Nephron (organoid): ENCODE data around the gene IFI27L1.
A peak's percentile ranks its signal among the peaks of the same experiment; 100 is the strongest.

Experiments
- H3K27ac Mint-ChIP-seq, 3 experiments: 2 replicates each; pipeline ENCODE4 v1.8.0; 2020; ENCODE audit warnings: mixed read lengths in 3 of 3, mild to moderate bottlenecking in 2 of 3, moderate library complexity in 1 of 3
- H3K27me3 Mint-ChIP-seq: 2 replicates; pipeline ENCODE4 v1.8.0; 2021; ENCODE audit warnings: low read depth, mild to moderate bottlenecking, moderate library complexity, mixed read lengths
- H3K36me3 Mint-ChIP-seq: 2 replicates; pipeline ENCODE4 v1.8.0; 2020; ENCODE audit warnings: low read depth, mixed read lengths
- H3K4me1 Mint-ChIP-seq: 2 replicates; pipeline ENCODE4 v1.8.0; 2020; ENCODE audit warnings: mixed read lengths
- H3K4me3 Mint-ChIP-seq, 3 experiments: 2 replicates each; pipeline ENCODE4 v1.8.0; 2020; ENCODE audit warnings: mild to moderate bottlenecking in 3 of 3, mixed read lengths in 3 of 3, moderate library complexity in 2 of 3
- H3K9me3 Mint-ChIP-seq: 2 replicates; pipeline ENCODE4 v1.8.0; 2020; ENCODE audit warnings: mixed read lengths
- TF ChIP-seq, protein P1 (sequence below), 3 experiments: fragments of 200-600 bp; sonication (generic); IDR thresholded peaks; one replicate each; pipeline ENCODE4 v1.5.0; 2021; ENCODE audit warnings: antibody characterized with exemption in 3 of 3; ENCODE audit not compliant: unreplicated experiment in 3 of 3

IFI27L1 gene

DNA sequence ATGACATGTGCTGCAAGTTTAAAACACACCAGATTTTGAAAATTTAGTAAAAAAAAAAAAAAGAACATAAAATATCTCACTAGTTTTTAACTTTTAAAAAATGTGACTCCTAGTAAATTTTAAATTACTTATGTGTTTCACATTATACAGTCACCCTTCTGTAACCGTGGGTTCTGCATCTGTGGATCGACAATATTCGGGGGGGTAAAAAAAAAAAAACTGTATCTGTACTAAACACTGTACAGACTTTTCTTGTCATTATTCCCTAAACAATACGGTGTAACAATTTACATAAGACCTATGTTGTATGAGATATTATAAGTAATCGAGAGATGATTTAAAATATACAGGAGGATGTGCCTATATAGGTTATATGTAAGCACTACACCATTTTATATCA lies 3.3 kb upstream of the IFI27L1 start:
- H3K4me3 Mint-ChIP-seq: peak overlapping the region; percentile 100
- TF ChIP-seq, protein P1, sequence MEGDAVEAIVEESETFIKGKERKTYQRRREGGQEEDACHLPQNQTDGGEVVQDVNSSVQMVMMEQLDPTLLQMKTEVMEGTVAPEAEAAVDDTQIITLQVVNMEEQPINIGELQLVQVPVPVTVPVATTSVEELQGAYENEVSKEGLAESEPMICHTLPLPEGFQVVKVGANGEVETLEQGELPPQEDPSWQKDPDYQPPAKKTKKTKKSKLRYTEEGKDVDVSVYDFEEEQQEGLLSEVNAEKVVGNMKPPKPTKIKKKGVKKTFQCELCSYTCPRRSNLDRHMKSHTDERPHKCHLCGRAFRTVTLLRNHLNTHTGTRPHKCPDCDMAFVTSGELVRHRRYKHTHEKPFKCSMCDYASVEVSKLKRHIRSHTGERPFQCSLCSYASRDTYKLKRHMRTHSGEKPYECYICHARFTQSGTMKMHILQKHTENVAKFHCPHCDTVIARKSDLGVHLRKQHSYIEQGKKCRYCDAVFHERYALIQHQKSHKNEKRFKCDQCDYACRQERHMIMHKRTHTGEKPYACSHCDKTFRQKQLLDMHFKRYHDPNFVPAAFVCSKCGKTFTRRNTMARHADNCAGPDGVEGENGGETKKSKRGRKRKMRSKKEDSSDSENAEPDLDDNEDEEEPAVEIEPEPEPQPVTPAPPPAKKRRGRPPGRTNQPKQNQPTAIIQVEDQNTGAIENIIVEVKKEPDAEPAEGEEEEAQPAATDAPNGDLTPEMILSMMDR (IDR thresholded peaks at IDR 0.05; ENCODE audit: unreplicated experiment in 3 of 3): no peak
- H3K36me3 Mint-ChIP-seq: peaks cover 72% of the 10 kb centered on the region
- H3K9me3 Mint-ChIP-seq: peaks cover 26% of the 10 kb centered on the region
- no peaks in the 10 kb centered on the region for H3K27me3 Mint-ChIP-seq
- H3K27ac Mint-ChIP-seq: no peak overlapping the region
- H3K4me1 Mint-ChIP-seq: peaks cover 39% of the 10 kb centered on the region

DNA sequence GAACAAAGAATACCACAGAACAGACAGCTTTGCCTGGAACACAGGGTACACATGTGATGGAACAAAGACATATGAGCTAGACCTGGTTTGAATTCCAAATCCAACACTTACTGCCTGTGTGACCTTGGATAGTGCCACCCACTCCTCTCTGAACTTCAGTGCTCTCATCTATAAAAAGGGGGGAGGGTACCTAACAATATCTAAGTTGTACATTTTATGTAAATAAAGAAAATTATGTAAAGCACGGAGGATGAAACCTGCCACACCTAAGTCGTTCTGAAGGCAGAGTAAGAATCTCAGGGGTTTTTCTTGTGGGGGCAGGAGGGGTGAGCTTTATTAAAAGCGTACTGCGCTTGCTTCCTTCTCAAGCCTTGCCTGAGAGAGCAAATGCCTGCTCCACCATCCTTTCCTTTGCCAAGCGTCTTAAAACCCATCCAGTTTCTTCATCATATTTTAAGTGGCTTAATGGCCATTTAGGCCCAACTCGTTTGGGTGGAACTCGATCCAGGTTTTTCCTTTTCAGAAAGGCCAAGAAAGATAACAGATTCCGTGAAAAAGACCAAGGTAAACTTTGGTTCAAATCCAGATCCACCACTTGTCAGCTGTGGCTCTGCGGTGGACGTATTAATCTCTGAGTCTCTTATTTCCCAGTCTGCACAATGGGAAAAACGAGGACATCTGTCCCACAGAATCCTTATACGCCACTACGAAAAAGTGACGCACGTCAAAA lies 1.1 kb upstream of the IFI27L1 start:
- H3K4me3 Mint-ChIP-seq: peak overlapping the region; percentile 100
- H3K4me1 Mint-ChIP-seq: peaks cover 39% of the 10 kb centered on the region
- H3K27me3 Mint-ChIP-seq: no peaks in the 10 kb centered on the region
- H3K36me3 Mint-ChIP-seq: peaks cover 68% of the 10 kb centered on the region
- H3K27ac Mint-ChIP-seq: peak overlapping the region; percentile 93 to 99 (median 99)
- peaks cover 15% of the 10 kb centered on the region for H3K9me3 Mint-ChIP-seq
- TF ChIP-seq, protein P1 (IDR thresholded peaks at IDR 0.05; ENCODE audit: unreplicated experiment in 3 of 3): no peak

DNA sequence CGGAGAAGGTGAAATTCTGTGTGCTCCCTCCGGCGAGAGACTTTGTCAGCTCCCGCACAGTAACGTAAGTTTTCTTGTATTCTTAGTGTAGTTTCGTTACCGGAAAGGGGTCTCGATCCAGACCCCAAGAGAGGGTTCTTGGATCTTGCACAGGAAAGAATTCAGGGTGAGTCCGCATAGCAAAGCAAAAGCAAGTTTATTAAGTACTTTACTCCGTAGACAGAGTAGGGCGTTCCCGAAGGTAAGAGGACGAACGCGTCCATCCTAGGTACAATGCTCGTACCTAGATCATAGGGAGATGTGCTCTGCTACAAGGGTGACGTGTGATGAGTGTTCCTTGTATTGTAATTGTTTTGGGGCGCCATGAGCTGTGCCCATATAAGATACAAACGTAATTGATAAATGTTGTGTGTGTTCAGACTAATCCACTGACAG lies 293 bp downstream of the IFI27L1 start:
- H3K27me3 Mint-ChIP-seq: no peaks in the 10 kb centered on the region
- peak overlapping the region; percentile 93 to 99 (median 99) for H3K27ac Mint-ChIP-seq
- H3K9me3 Mint-ChIP-seq: peaks cover 9% of the 10 kb centered on the region
- peak overlapping the region; percentile 100 for H3K4me3 Mint-ChIP-seq
- peaks cover 60% of the 10 kb centered on the region for H3K36me3 Mint-ChIP-seq
- TF ChIP-seq, protein P1 (IDR thresholded peaks at IDR 0.05; ENCODE audit: unreplicated experiment in 3 of 3): no peak
- H3K4me1 Mint-ChIP-seq: peaks cover 39% of the 10 kb centered on the region

DNA sequence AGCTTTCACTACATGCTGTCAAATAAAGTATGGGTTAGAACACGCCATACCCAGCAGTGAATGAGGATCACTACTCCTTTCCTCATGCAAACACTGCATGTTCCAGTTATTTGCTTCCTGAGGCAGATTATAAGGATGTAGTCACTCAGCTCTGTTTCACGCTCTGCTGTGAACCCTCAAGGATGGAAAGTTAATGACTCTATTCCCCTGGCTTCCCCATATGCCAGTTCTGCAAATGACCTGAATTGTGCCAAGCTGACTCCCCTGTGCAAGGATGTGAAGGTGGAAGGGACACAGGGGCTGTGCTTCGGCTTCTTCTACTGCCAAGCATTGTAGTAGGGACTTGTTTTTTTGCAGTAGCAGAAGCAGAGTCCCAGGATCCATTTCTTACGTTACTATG lies 6.8 kb downstream of the IFI27L1 start:
- Mint-ChIP-seq H3K4me3 (no peak overlapping the region), H3K9me3 (no peaks in the 10 kb centered on the region), H3K4me1 (no peaks in the 10 kb centered on the region), H3K27me3 (no peaks in the 10 kb centered on the region), H3K36me3 (peaks cover 18% of the 10 kb centered on the region), H3K27ac (no peak overlapping the region)
- TF ChIP-seq, protein P1 (IDR thresholded peaks at IDR 0.05; ENCODE audit: unreplicated experiment in 3 of 3): no peak

DNA sequence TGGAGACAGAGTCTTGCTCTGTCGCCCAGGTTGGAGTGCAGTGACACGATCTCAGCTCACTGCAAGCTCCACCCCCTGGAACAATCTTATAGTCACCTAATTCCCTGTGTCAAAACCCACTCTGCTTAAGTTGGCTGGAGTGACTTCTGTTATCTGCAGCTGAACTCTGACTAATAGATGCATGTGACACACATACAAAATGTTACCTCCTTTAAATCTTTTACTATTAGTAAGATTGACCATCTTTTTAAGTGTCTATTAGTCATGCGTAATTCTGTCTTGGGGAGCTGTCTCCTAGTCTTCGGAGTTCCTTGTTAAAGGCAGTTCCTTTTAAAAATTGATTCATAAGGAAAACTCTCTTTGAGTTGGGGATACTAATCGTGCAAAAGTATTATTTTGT lies 7.4 kb downstream of the IFI27L1 start:
- H3K4me1 Mint-ChIP-seq: no peaks in the 10 kb centered on the region

More for the DNA sequence above, 7.4 kb downstream of the IFI27L1 start:
- no peak overlapping the region for H3K27ac Mint-ChIP-seq
- no peaks in the 10 kb centered on the region for H3K9me3 Mint-ChIP-seq
- no peaks in the 10 kb centered on the region for H3K27me3 Mint-ChIP-seq
- no peak overlapping the region for H3K4me3 Mint-ChIP-seq
- TF ChIP-seq, protein P1 (IDR thresholded peaks at IDR 0.05; ENCODE audit: unreplicated experiment in 3 of 3): no peak
- peaks cover 12% of the 10 kb centered on the region for H3K36me3 Mint-ChIP-seq
